Measurements from ENCODE around the gene TMEM80.

TMEM80 gene

GRCh38 chr11:695288-695537 lies 403 bp upstream of the TMEM80 start:
- TF ChIP-seq EZH2phosphoT487 (IDR thresholded peaks at IDR 0.05; ENCODE audit: borderline replicate concordance) = no peak
- TF ChIP-seq, protein P1, sequence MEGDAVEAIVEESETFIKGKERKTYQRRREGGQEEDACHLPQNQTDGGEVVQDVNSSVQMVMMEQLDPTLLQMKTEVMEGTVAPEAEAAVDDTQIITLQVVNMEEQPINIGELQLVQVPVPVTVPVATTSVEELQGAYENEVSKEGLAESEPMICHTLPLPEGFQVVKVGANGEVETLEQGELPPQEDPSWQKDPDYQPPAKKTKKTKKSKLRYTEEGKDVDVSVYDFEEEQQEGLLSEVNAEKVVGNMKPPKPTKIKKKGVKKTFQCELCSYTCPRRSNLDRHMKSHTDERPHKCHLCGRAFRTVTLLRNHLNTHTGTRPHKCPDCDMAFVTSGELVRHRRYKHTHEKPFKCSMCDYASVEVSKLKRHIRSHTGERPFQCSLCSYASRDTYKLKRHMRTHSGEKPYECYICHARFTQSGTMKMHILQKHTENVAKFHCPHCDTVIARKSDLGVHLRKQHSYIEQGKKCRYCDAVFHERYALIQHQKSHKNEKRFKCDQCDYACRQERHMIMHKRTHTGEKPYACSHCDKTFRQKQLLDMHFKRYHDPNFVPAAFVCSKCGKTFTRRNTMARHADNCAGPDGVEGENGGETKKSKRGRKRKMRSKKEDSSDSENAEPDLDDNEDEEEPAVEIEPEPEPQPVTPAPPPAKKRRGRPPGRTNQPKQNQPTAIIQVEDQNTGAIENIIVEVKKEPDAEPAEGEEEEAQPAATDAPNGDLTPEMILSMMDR (conservative IDR thresholded peaks at IDR 0.05; ENCODE audit: low read length) = no peak
- Histone ChIP-seq H3K27me3 (ENCODE audit: insufficient read depth, low read length, poor library complexity, severe bottlenecking) (no peaks in the 10 kb centered on the region), H3K4me1 (ENCODE audit: insufficient read depth, low read length, poor library complexity, severe bottlenecking) (peaks cover 60% of the 10 kb centered on the region), H3K4me2 (ENCODE audit: low read depth, low read length, poor library complexity, severe bottlenecking) (peak overlapping the region; percentile 54), H3K9me3 (ENCODE audit: insufficient read depth, low read depth, low read length) (no peaks in the 10 kb centered on the region), H3F3A (ENCODE audit: low read depth) (peaks cover 8% of the 10 kb centered on the region; the same call in 1 of the 2 replicates), H3K4me3 (ENCODE audit: low read length, poor library complexity, severe bottlenecking) (peak overlapping the region; percentile 94), H3K9ac (ENCODE audit: low read depth, low read length, poor library complexity, severe bottlenecking) (peak overlapping the region; percentile 98), H4K20me1 (ENCODE audit: insufficient read depth, low read length, poor library complexity, severe bottlenecking) (peaks cover 22% of the 10 kb centered on the region), H3K9me2 (replicated peaks; ENCODE audit: low read depth, low read length) (no peaks in the 10 kb centered on the region), H2AFZ (ENCODE audit: low read length) (peak overlapping the region; percentile 91), H3K36me3 (ENCODE audit: insufficient read depth, low read length) (no peaks in the 10 kb centered on the region), H3K79me2 (ENCODE audit: insufficient read depth, low read length) (peaks cover 64% of the 10 kb centered on the region)

GRCh38 chr11:696955-697491 lies 1.4 kb downstream of the TMEM80 start:
- no peak overlapping the region for H2AFZ ChIP-seq (ENCODE audit: low read length)
- 0 out of 2 replicates have a peak, but pooled peaks cover 4% of the 10 kb centered on the region for H3F3A ChIP-seq (ENCODE audit: low read depth)
- H3K4me2 ChIP-seq (ENCODE audit: low read depth, low read length, poor library complexity, severe bottlenecking) = peak overlapping the region; percentile 76
- no peak for TF ChIP-seq EZH2phosphoT487 (IDR thresholded peaks at IDR 0.05; ENCODE audit: borderline replicate concordance)
- TF ChIP-seq, protein P1 (conservative IDR thresholded peaks at IDR 0.05; ENCODE audit: low read length) = no peak
- peak overlapping the region; percentile 94 for H3K4me3 ChIP-seq (ENCODE audit: low read length, poor library complexity, severe bottlenecking)
- H3K9me3 ChIP-seq (ENCODE audit: insufficient read depth, low read depth, low read length) = no peaks in the 10 kb centered on the region
- H3K36me3 ChIP-seq (ENCODE audit: insufficient read depth, low read length) = no peaks in the 10 kb centered on the region
- H3K4me1 ChIP-seq (ENCODE audit: insufficient read depth, low read length, poor library complexity, severe bottlenecking) = peaks cover 43% of the 10 kb centered on the region
- H3K79me2 ChIP-seq (ENCODE audit: insufficient read depth, low read length) = peaks cover 47% of the 10 kb centered on the region
- peak overlapping the region; percentile 98 for H3K9ac ChIP-seq (ENCODE audit: low read depth, low read length, poor library complexity, severe bottlenecking)
- no peaks in the 10 kb centered on the region for H3K9me2 ChIP-seq (replicated peaks; ENCODE audit: low read depth, low read length)
- H3K27me3 ChIP-seq (ENCODE audit: insufficient read depth, low read length, poor library complexity, severe bottlenecking) = no peaks in the 10 kb centered on the region
- peaks cover 8% of the 10 kb centered on the region for H4K20me1 ChIP-seq (ENCODE audit: insufficient read depth, low read length, poor library complexity, severe bottlenecking)

- Histone ChIP-seq H3K79me2 (ENCODE audit: insufficient read depth, low read length) (peaks cover 39% of the 10 kb centered on the region), H3K27me3 (ENCODE audit: insufficient read depth, low read length, poor library complexity, severe bottlenecking) (no peaks in the 10 kb centered on the region), H3K4me3 (ENCODE audit: low read length, poor library complexity, severe bottlenecking) (peak overlapping the region; percentile 7), H3K9me2 (replicated peaks; ENCODE audit: low read depth, low read length) (no peaks in the 10 kb centered on the region), H3F3A (ENCODE audit: low read depth) (0 out of 2 replicates have a peak, but pooled peaks cover 4% of the 10 kb centered on the region), H2AFZ (ENCODE audit: low read length) (no peak overlapping the region), H3K9me3 (ENCODE audit: insufficient read depth, low read depth, low read length) (no peaks in the 10 kb centered on the region), H3K36me3 (ENCODE audit: insufficient read depth, low read length) (no peaks in the 10 kb centered on the region), H3K4me2 (ENCODE audit: low read depth, low read length, poor library complexity, severe bottlenecking) (peak overlapping the region; percentile 76), H4K20me1 (ENCODE audit: insufficient read depth, low read length, poor library complexity, severe bottlenecking) (peaks cover 6% of the 10 kb centered on the region), H3K4me1 (ENCODE audit: insufficient read depth, low read length, poor library complexity, severe bottlenecking) (peaks cover 45% of the 10 kb centered on the region), H3K9ac (ENCODE audit: low read depth, low read length, poor library complexity, severe bottlenecking) (peak overlapping the region; percentile 98)
- no peak for TF ChIP-seq EZH2phosphoT487 (IDR thresholded peaks at IDR 0.05; ENCODE audit: borderline replicate concordance)
- TF ChIP-seq, protein P1 (conservative IDR thresholded peaks at IDR 0.05; ENCODE audit: low read length) = no peak
Measured at GRCh38 chr11:697811-698311, 2.2 kb downstream of the TMEM80 start.
